Prostate gland (tissue), 2 donors: Measurements from ENCODE around the gene ANKRD44. TPM values are rescaled to one million over a fixed set of nuclear protein-coding genes. Genes with fewer than 3 reads are reported as not detected.

Source experiments
- DNase-seq: peaks from one replicate; pipeline ENCODE4 v3.0.0-alpha.2; 2019; ENCODE audit warnings: low spot score
- H3K27ac ChIP-seq, 2 donors: fragments of 200-600 bp; sonication (generic); 2 replicates each; pipeline ENCODE4 v1.5.1; 2017 to 2019
- H3K27me3 ChIP-seq: fragments of 200-600 bp; sonication (generic); replicated peaks from 2 replicates; pipeline ENCODE4 v1.5.1; 2019; ENCODE audit not compliant: insufficient read depth
- H3K36me3 ChIP-seq, 2 donors: fragments of 200-600 bp; sonication (generic); 1 replicate in 1 of 2; 2 replicates in 1 of 2; pipeline versions ENCODE4 v1.5.1 to v1.8.1; 2017 to 2019
- H3K4me1 ChIP-seq: fragments of 200-600 bp; sonication (generic); replicated peaks from 2 replicates; pipeline ENCODE4 v1.5.1; 2019
- H3K4me3 ChIP-seq, 2 donors: fragments of 200-600 bp; sonication (generic); 2 replicates each; pipeline ENCODE4 v1.5.1; 2017 to 2019
- H3K9me3 ChIP-seq: fragments of 200-600 bp; sonication (generic); 2 replicates; pipeline ENCODE4 v1.5.1; 2017
- CTCF ChIP-seq, 4 experiments: fragments of 200-600 bp in 2 of 4; fragments of 450-650 bp in 2 of 4; sonication (generic) in 2 of 4; IDR thresholded peaks; 1 replicate in 3 of 4; 2 replicates in 1 of 4; pipeline ENCODE4 v1.5.1; 2016 to 2019; ENCODE audit warnings: antibody characterized with exemption in 4 of 4, mild to moderate bottlenecking in 2 of 4, moderate library complexity in 2 of 4
- POLR2A ChIP-seq: fragments of 450-650 bp; IDR thresholded peaks from one replicate; pipeline ENCODE4 v1.6.1; 2016; ENCODE audit warnings: antibody characterized with exemption, mild to moderate bottlenecking
- POLR2AphosphoS5 ChIP-seq: sonication (generic); formaldehyde crosslinking; IDR thresholded peaks from one replicate; pipeline ENCODE4 v1.6.1; 2017; ENCODE audit warnings: antibody characterized with exemption
- WGBS: methylation state at CpG from one replicate; pipeline ENCODE4 v1.1.5; 2018; 5-methylcytosine and 5-hydroxymethylcytosine counted together
- intact Hi-C: fragments of 100-400 bp; cut with DNase I; formaldehyde crosslinking; loops from one replicate; pipeline ENCODE4 v1.14.2; 2022
- total RNA-seq, 2 donors: library from RNA; depleted of rRNA; stranded (reverse); fragments of >200 nt; gene quantifications; one replicate each; pipeline ENCODE4 v1.1.0, GENCODE V29; 2016

ANKRD44 gene
- total RNA-seq, 2 donors from 2014 or later = 6.0 to 11.2 TPM

- H3K27me3 ChIP-seq = no peaks in the 10 kb centered on the region
- intact Hi-C loops = no loop called here
- H3K27ac ChIP-seq = no peak overlapping the region
- no peak for DNase-seq
- TF ChIP-seq POLR2A (no peak), CTCF (IDR thresholded peaks at IDR 0.05) (no peak), POLR2AphosphoS5 (no peak)
- 88% methylated on average over 2 of the region's 2 CpGs for WGBS
- H3K36me3 ChIP-seq = no peaks in the 10 kb centered on the region
- H3K4me1 ChIP-seq = no peaks in the 10 kb centered on the region
- no peaks in the 10 kb centered on the region for H3K9me3 ChIP-seq
- H3K4me3 ChIP-seq = no peak overlapping the region
Observed at GRCh38 chr2:196963043-196963442, 347.5 kb downstream of the ANKRD44 start.

GRCh38 chr2:196962325-196962724 is 348.3 kb downstream of the ANKRD44 start:
- no peak overlapping the region for H3K27ac ChIP-seq
- no peaks in the 10 kb centered on the region for H3K4me1 ChIP-seq
- DNase-seq = no peak
- 87% methylated on average over 2 of the region's 2 CpGs for WGBS
- no peak for TF ChIP-seq POLR2AphosphoS5
- TF ChIP-seq CTCF (IDR thresholded peaks at IDR 0.05) = no peak
- no peak for TF ChIP-seq POLR2A
- no peak overlapping the region for H3K4me3 ChIP-seq
- no peaks in the 10 kb centered on the region for H3K9me3 ChIP-seq
- H3K27me3 ChIP-seq = no peaks in the 10 kb centered on the region
- no peaks in the 10 kb centered on the region for H3K36me3 ChIP-seq
- intact Hi-C loops = no loop called here

GRCh38 chr2:196961889-196962288 is 348.7 kb downstream of the ANKRD44 start:
- H3K4me1 ChIP-seq = no peaks in the 10 kb centered on the region
- DNase-seq = no peak
- no peaks in the 10 kb centered on the region for H3K36me3 ChIP-seq
- no peaks in the 10 kb centered on the region for H3K27me3 ChIP-seq
- TF ChIP-seq POLR2A = no peak
- no peak for TF ChIP-seq CTCF (IDR thresholded peaks at IDR 0.05)
- no peak for TF ChIP-seq POLR2AphosphoS5
- no peaks in the 10 kb centered on the region for H3K9me3 ChIP-seq
- H3K27ac ChIP-seq = no peak overlapping the region
- intact Hi-C loops = no loop called here
- H3K4me3 ChIP-seq = no peak overlapping the region

GRCh38 chr2:196959734-196960338 is 350.7 kb downstream of the ANKRD44 start:
- TF ChIP-seq CTCF (IDR thresholded peaks at IDR 0.05) (no peak), POLR2AphosphoS5 (no peak), POLR2A (no peak)

GRCh38 chr2:196959281-196959680 is 351.3 kb downstream of the ANKRD44 start:
- no peak overlapping the region for H3K27ac ChIP-seq
- 83% methylated on average over 2 of the region's 2 CpGs for WGBS
- no peaks in the 10 kb centered on the region for H3K4me1 ChIP-seq
- no peaks in the 10 kb centered on the region for H3K36me3 ChIP-seq
- intact Hi-C loops = no loop called here
- no peaks in the 10 kb centered on the region for H3K9me3 ChIP-seq
- no peaks in the 10 kb centered on the region for H3K27me3 ChIP-seq
- TF ChIP-seq POLR2A (no peak), POLR2AphosphoS5 (no peak), CTCF (IDR thresholded peaks at IDR 0.05) (no peak)
- DNase-seq = no peak
- no peak overlapping the region for H3K4me3 ChIP-seq

More at GRCh38 chr2:196959734-196960338, 350.7 kb downstream of the ANKRD44 start:
- Histone ChIP-seq H3K36me3 (no peaks in the 10 kb centered on the region), H3K9me3 (no peaks in the 10 kb centered on the region), H3K27me3 (no peaks in the 10 kb centered on the region), H3K4me1 (no peaks in the 10 kb centered on the region), H3K4me3 (no peak overlapping the region), H3K27ac (no peak overlapping the region)
- no peak for DNase-seq
- 68% methylated on average over 3 of the region's 3 CpGs for WGBS
- intact Hi-C loops = no loop called here
